NCI-H2227 (cell line): ENCODE data around the gene TM7SF3.

Source experiments
- DNase-seq: peaks from one replicate; lab custom pipeline; 2025; ENCODE audit not compliant: unreplicated experiment; lab: John Stamatoyannopoulos, UW

TM7SF3 gene

DNA sequence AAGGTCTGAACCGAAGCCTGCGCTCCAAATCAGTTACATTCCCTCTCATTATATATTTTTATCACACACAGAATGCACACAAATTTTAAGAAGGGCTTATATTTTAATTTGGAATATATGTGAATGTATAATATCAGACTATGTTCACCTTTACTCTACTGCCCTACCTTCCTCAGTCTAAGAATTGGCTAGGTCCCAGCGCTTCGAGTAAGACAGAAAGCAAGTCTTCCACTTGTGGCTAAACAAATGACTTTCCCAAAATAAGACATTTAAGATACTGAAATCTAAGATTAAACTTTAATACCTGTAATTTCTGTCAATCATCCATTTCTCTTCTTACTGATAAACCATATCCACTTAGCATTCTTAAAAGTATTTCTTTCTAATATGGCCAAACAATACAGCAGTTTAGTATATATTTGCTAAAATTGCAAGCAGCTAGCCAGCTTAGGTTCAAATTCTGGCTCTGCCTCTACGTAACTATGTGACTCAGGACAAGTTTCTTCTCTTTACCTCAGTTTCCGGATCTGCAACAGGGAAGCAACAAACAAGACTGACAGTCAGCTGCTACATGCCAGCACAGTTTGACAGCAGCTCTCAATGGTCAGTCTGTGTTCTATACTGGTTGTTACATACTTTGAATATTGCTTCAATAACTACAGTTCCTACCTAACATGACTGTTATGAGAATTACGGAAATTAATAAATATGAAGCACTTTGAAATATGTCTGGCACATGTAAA, 78.4 kb downstream of the TM7SF3 start:
- no peak for DNase-seq

DNA sequence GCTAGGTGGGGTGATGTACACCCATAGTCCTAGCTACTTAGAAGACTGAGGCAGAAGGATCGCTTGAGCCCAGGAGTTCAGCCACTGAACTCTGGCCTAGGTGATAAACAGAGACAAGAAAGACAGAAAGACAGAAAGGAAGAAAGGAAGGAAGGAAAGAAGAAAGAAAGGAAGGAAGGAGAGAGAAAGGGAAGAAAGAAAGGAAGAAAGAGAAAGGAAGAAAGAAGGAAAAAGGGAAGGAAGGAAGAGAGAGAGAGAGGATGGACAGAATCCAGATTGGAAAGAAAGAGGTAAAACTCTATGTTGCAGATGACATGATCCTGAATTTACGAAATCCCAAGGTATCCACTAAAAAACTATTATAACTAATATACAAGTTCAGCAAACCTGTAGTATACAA, 84.6 kb downstream of the TM7SF3 start:
- DNase-seq, result no peak

DNA sequence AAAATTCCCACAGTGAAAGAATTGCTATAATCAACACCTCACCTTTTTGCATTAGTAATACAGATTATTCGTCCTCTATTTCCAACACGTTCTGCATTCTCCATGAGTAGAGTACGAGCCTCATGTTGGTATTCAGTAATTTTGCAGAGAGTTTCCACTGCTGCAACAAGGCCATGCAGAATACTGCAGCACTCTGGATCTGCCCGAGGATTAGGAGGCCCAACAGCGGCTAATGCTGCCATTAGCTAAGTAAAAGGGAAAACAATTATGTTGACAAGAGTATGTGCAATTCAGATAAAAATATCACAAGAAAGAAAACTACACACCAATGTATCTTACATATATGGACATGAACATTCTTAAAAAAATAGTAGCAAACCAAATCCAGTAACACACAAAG, 85.5 kb downstream of the TM7SF3 start:
- no peak for DNase-seq
